GM10266 (cell line): Measurements from ENCODE around the gene PFDN4.
"Not testable (repeated sequence)": the region's sequence is repeated elsewhere in the genome, so short reads cannot be mapped to it uniquely, and the experiment has no call there.

Experiments used
- DNase-seq: peaks from one replicate; pipeline ENCODE4 v3.0.0; 2012; ENCODE audit errors: extremely low spot score
- TF ChIP-seq, protein P1 (sequence below): IDR thresholded peaks from 2 replicates; pipeline ENCODE4 v1.5.1; 2012; ENCODE audit warnings: mild to moderate bottlenecking, low read depth; ENCODE audit not compliant: control insufficient read depth, insufficient read depth; ENCODE audit errors: missing control alignments

Gene PFDN4

DNA sequence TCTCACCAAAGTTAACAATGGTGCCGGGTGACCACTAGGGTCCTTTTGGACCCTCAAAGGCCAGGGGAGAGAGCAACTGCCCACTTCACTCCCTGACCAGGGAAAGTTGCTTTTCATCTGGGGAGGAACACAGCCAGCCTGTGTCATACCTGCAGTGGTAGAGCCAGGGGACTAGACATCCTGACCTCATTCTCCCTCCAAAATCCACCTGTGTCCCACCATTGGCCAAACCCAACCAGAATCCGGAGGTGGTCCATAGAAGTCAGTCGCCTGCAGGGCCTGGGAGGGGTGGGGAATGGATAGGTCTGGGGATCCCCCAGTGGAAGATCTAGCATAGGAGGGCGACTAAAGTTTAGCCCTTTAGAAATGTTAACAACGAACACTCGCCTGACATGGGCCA lies 12.8 kb downstream of the PFDN4 start:
- TF ChIP-seq, protein P1, sequence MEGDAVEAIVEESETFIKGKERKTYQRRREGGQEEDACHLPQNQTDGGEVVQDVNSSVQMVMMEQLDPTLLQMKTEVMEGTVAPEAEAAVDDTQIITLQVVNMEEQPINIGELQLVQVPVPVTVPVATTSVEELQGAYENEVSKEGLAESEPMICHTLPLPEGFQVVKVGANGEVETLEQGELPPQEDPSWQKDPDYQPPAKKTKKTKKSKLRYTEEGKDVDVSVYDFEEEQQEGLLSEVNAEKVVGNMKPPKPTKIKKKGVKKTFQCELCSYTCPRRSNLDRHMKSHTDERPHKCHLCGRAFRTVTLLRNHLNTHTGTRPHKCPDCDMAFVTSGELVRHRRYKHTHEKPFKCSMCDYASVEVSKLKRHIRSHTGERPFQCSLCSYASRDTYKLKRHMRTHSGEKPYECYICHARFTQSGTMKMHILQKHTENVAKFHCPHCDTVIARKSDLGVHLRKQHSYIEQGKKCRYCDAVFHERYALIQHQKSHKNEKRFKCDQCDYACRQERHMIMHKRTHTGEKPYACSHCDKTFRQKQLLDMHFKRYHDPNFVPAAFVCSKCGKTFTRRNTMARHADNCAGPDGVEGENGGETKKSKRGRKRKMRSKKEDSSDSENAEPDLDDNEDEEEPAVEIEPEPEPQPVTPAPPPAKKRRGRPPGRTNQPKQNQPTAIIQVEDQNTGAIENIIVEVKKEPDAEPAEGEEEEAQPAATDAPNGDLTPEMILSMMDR, result no peak
- no peak for DNase-seq

DNA sequence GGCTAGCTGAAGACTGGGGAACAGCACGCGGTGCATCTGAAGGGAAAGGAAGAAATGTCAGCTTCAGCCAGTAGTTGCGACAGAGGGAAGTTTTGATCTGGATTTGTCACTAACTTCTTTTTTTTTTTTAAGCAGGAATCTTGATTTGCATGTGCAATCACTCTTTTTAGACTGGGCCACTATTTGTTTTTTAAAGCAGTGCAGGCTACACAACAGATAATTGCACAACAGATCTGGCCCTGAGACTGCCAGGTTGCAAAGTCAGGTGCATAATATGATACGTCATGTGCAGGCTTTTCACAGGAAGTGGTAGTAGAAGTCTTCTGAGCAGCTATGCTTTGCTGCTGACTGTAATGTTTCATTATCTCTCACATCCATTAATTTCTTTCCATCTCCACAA lies 13.5 kb downstream of the PFDN4 start:
- TF ChIP-seq, protein P1, result no peak
- DNase-seq, result no peak

DNA sequence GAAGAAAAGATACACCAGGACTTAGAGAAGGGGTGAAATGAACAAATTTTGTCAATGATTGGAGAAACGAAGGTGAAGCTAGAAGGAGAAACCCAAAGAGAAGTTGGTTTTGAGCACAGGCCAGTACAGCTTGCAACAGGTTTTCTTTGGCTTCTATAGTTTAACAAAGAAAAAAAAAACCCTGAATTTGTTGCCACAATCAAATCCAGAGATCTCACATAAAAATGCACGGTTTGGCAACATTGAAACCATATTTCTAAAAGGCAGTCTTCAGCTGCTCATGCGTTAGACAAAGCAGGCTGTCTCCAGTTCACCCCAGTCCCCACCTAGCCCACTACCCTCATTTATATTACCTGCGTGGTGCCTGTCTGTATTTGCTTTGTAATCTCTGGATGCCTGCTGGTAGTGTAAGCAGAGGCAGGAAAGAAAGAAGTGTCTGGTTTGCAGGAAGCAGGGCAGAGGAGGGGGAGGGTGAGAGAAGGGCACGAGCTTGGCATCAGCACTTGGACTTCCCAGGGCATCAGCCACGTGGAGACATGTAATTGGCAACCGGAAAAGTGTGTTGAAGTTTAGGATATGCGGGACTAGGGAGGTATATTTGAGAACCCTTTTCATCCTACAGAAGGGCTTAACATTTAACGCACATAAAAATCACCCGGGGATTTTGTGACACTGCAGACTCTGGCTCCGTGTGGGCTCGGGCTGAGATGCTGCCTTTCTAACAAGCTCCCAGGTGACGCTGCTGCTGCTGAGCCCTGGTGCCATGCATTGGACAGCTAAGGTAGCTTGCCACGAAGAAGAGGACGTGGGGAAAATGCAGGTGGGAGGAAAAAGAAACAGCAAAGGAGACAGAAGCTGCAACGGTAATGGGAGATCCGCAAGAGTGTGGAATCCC lies 14.4 kb downstream of the PFDN4 start:
- TF ChIP-seq, protein P1, result no peak
- no peak for DNase-seq

DNA sequence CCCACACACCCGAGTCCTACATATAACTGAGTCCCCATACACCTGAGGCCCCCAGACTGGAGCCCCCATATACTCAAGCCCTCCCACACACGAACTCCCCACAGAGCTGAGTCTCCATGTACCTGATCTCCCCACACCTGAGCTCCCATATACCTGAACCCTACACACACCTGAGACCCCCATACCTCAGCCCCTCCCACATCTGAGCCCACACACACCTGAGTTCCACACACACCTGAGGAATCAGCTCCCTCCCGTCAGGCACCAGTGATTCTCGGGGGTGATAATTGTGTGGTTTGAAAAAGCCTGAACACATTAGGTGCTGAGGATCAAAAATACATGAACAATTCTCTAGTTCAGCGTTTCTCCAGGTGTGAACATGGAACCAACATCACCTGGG lies 15.4 kb downstream of the PFDN4 start:
- TF ChIP-seq, protein P1, result no peak
- DNase-seq, result no peak

DNA sequence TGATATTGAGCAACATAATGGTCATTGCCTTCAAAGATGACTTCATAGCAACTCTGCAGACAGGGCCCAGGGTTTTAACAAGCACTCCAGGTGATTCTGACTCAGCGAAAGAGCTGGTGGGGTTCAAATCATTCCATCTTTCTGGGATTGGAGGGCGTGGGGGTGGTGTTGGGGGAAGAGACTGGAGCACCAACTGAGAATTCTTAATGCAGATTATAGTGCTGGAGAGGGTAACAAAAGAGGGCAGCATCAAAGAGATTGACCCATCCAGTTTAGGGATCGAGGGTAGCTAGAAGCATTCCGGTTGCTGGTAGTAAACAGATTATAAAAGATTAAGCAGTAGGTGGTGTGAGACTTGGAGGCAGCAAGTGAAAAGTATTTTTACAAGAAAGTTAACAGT lies 15.9 kb downstream of the PFDN4 start:
- no peak for DNase-seq
- TF ChIP-seq, protein P1, result no peak

DNA sequence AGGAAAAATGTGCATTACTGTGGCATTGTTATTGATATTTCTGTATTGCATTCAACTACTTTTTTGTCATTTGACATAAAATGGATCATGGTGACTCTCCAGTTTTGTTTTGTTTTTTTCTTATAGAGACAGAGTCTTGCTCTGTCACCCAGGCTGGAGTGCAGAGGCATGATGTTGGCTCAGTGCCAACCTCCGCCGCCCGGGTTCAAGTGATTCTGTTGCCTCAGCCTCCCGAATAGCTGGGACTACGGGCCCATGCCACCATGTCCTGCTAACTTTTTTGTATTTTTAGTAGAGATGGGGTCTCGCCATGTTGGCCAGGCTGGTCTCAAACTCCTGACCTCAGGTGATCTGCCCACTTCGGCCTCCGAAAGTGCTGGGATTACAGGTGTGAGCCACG lies 16.8 kb downstream of the PFDN4 start:
- not testable (repeated sequence) for DNase-seq

DNA sequence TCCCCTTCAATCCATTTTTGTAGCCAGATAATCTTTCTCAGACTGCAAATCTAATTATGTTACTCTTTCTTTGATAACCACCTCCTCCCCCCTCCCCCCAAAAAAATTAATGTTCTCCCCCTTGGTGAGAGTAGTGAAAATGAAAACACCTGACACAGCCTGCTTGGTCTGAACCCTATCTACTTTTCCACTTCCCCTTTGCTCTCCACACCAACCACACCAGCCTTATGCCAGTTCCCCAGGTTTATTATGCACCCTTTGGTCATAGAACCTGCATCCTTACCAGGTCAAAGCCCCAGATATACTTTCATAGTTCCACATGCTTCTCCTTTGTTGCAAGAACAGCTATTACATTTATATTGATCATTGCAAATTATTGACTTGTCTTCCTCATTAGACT lies 19.4 kb downstream of the PFDN4 start:
- TF ChIP-seq, protein P1, result no peak

More for the DNA sequence above, 19.4 kb downstream of the PFDN4 start:
- no peak for DNase-seq
